ENCODE measurements around the gene RPS29.
"Not testable (repeated sequence)": the region's sequence is repeated elsewhere in the genome, so short reads cannot be mapped to it uniquely, and the experiment has no call there.

RPS29 gene

DNA sequence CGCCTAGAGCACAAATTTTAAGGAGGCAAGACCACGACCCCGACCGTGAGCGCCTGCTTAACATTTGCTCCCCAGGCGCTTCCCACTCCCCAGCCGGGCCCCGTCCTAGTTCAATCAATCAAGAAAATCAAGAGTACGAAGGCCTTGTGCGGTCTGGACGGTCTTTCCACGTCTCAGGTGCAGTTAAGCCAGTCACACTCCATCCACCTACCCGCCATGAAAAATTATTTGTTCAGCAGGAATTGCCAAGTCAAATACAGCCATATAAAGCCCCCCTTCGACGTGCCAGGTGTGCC, 12.0 kb upstream of the RPS29 start:
- DNase-seq, result no peak

DNA sequence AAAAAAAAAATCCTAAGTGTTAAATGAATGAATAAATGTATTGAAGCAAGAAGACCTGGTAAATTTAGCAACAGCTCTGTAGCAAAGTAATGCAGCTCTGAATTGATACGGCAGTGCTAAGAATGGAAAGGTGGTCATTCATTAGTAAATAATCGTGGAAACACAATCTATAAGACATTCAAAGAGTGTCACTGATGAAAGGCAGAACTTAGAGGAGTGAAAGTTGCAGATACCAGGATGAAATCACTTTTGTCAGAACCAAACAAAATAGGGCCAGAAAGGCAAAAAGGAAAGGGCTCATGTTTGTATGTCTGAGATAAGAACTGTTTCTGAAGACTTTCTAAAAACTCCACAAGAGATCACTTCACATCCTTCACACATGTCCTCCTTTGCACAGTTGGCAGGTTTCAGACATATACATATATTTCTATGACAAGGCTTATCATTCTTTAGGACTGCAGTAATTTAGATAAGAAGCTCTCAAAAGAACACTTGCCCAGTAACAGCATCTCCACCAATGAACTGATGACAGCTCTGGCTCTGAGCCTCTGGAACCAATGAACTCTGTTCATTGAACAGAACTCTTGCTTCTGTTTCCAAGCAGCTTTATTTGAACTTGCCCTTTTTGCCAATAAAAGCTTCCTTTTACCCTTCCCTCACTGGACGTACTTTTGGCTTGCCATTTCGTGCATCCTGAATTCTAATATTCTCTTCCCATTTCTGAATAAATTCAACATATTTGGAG, 8.3 kb upstream of the RPS29 start:
- DNase-seq, result no peak

DNA sequence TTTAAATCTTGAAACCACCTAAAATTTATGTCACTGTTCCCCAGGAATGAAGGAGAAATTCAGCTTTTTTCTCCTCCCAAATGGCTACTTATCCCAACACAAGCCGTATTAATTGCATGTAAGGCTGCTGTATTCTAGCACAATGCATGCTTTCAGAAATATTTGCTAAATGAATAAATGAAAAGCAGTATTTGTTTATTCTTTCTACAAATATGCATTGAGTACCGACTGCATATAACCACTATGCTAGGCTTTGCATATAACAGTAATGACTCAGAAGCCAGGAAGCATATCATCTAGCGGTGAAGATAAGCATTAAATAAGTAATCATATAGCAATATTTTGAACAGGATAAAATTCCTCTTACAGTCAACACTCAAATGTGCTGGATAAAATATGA, 6.8 kb upstream of the RPS29 start:
- DNase-seq, result no peak

DNA sequence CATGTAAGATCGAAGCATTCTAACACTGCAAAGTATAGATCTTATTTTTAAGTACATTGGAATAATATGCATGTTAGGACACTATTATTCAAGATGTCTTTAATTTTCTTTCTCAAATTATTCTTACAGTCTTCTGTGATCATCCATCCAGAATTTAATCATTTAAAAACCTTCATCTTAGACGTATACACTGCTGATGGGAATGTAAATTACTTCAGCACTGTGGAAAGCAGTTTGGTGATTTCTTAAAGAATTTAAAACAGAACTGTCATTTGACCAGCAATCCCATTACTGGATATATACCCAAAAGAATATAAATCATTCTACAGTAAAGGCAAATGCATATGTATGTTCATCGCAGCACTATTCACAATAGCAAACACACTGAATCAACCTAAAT, 3.2 kb upstream of the RPS29 start:
- no peak for DNase-seq

DNA sequence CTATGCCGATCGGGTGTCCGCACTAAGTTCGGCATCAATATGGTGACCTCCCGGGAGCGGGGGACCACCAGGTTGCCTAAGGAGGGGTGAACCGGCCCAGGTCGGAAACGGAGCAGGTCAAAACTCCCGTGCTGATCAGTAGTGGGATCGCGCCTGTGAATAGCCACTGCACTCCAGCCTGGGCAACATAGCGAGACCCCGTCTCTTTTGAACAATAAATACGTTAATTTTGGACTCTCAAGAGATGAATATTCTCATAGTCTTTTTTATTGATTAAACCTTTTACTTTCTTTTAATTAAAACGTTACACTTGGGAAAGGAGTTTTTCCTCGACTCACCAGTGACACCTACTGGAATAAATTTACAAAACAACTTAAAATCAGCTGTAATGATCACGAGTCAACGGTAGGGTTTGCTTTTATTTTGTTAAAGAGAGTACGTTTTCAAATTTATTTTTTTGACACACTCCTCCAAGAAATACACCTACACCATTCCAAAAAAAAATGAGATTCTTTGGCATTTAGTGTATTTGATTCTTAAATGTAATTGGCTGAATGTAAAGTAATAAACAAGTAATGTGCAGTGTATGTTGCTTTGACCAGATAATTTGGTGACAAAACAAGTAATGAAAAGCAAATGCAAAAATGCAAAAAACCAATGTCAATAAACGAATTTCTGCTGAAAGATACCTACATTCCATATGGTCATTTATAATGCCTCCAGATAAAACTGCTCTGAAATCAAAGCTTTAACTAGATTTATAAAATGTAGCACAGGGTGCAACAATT, 687 bp upstream of the RPS29 start:
- DNase-seq, result peak; percentile 21

DNA sequence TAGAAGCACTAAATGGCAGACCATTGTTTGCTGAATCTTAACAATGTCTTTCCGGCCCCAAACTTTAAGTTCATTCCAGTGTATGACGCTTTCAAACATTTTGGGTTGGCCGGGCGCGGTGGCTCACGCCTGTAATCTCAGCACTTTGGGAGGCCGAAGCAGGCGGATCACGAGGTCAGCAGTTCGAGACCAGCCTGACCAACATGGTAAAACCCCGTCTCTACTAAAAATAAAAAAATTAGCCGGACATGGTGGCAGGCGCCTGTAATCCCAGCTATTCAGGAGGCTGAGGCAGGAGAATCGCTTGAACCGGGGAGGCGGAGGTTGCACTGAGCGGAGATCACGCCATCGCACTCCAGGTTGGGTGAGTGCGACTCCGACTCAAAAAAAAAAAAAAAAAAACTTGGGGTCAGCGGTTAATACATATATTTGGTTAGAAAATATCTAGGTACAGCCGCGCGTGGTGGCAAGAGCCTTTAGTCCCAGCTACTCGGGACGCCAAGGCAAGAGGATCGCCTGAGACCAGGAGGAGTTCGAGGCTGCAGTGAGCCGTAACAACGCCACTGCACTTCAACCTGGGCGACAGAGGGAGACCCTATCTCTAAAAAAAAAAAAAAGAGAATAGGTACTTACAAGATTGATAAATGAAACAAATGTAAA, 1.1 kb downstream of the RPS29 start:
- not testable (repeated sequence) for DNase-seq

DNA sequence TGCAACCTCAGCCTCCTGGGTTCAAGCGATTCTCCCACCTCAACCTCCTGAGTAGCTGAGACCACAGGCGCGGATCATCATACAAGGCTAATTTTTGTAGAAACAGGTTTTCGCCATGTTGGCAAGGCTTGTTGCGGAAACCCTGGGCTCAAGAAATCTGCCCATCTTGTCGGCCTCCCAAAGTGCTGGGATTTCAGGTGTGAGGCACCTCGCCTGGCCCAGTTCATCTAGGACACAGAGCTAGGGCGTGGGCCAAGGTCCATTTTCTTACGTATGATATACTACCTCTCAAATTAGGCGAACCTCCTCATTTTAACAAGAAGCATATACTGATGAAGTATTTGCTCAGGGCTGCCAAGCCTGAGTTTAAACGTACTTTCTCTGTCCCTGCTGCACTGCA, 2.1 kb downstream of the RPS29 start:
- no peak for DNase-seq

DNA sequence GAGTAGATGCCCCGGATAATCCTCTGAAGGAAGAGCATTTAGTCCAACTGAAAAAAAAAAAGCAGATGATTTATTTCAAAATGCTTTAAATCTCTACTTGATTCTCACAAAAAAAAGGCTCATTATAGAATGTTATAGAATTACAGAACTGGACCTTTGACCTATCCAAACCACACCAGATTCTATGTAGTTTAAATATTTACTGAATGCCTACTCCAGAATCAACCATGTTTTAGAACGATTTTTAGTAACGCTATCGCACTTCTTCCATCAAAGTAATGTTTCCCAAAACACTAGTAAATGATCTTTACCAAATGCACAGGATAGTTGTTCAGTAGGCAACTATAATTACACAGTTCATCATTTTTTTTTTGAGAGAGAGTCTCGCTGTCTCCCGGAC, 2.6 kb downstream of the RPS29 start:
- DNase-seq, result no peak

DNA sequence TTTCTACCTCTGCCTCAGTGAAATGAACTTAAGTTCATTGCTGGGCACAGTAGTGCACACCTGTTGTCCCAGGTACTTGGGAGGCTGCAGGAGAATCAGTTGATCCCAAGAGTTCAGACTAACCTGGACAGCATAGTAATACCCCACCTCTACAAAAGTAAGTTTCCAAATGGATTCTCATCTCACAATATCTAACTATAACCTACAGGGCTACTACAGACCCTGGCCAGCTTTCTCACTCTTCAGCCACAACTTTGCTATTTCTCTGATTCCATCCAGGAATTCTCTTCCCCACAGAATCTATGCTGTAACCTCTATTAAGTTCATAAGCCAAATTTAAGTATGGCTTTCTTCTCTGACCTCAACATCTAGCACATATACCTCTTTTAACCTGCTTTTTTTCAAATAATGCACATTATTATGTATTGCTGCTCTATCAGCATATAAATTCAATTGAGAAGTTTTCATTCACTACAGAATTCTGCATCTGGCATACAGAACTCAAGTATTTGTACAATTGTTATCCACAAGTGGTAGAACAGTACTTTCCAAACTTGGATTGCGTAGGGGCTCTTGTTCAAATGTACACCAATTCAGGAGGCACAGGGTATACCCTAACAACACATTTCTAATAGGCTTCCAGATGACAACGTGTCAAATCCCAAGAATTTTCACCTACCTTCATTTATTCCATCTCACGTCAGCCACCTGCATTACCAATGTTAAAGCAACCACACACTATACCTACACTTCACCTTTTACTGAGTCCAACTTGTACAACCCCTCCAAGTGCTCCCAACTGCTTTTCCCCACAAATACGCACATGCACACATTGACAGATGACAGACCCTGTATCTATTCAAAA, 3.8 kb downstream of the RPS29 start:
- DNase-seq, result no peak

DNA sequence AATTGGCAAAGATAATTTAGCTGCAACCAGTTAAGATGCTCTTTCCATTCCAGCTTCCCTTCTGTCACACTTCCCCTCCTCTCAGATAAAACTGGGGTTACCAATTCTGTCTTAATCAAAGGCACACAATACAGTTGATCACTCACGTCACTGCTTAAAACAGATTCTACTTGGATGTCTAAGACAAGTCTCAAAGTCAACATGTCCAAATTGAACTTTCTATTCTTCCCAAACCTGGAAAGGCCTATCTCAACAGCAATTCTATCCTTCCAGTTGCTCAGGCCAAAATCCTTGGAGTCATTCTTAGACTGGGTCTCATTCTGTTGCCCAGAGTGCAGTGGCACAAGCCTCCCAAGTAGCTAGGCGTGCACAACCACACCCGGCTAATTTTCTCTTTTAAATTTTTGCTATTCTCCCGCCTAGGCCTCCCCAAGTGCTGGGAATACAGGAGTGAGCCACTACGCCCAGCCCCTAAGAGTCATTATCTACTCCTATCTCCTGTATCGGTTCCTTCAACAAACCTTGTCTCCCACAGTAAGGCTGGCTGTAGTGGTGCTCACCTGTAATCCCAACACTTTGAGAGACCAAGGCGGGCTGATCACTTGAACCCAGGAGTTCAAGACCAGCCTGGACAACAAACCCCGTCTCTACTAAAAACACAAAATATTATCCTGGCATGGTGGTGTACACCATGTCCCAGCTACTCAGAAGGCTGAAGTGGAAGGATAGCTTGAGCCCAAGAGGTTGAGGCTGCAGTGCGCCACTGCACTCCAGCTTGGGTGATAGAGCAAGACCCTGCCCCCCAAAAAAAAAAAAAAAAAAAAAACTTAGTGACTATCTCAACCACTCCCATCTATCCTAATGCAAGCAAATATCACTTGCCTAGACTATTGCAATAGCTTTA, 4.7 kb downstream of the RPS29 start:
- DNase-seq, result no peak

DNA sequence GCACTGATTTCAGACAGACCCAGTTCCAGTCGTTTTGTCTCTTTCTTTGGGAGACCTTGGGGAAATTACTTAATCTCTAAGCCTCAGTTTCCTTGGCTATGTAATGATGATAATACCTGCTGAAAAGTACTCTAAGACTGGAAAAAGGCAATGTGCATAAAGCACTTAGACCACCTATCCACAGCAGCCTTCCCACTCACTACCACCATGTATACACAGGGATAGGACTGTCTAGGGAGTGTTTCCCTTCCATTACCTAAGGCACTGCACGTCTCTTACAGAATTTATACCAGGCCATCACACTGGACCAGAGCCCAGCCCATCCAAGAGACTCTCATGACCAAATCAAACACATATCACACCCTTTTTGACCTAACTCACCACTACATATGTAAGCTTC, 6.3 kb downstream of the RPS29 start:
- no peak for DNase-seq

DNA sequence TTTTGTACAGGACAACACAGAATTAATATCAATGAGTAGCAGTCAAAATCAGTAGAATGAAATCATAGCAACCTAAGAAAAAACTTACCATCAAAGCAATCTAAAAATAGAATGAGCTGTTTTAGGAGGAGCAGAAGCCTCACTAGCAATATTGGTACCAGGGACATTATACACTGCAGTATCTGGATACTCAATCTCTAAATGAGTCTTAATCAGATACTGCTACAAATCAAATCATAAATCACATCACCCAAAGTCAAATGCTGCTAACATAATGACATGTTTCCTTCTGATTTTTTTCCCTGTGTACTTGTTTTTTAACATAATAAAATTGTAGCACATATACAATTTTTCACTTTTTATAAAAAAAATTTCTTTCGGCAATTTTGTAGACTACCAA, 8.0 kb downstream of the RPS29 start:
- no peak for DNase-seq

DNA sequence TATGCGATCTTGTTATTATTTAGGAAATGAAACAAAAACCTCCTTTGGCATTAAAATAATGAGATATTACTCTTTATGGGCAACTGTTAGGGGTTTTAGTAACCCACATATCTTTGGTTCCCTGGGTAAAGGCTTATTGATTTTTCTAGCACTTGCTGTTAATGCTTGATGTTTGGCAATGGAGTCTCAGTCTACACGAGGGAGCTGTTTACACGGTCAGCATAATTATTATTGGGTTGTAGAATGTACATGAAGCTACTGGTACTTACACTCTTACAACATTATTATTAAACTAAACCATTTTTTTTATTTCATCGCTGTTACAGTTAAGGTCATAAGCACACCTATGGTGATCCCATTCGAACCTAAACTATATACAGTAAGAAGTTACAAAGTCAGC, 12.1 kb downstream of the RPS29 start:
- DNase-seq, result no peak

DNA sequence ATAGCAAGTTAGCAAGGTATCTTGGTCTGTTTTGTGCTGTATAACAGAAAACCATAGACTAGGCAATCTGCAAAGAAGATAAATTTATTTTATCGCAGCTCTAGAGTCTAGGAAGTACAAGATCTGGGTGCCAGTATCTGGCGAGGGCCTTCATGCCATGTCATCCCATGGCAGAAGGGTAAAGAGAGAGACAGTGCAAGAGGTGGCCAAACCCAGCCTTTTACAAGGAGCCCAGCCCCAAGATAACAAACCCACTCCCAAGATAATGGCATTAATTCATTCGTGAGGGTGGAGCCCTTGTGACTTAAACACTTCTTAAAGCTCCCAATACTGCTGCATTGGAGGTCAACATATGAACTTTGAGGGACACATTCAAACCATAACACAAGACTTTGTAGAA, 16.9 kb downstream of the RPS29 start:
- DNase-seq, result no peak

DNA sequence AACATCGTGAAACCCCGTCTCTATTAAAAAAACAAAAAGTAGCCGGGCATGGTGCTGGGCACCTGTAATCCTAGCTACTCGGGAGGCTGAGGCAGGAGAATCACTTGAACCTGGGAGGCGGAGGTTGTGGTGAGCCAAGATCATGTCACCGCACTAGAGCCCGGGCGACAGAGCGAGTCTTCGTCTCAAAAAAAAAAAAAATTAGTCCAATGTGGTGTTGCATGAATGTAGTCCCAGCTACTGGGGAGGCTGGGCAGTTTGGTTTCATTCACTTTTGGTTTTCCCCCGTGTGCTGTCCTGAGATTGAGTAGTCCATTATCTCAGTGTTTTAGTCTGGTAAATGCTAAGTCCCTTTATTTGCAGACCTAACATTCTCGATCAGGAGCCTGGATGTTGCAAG, 19.5 kb downstream of the RPS29 start:
- DNase-seq, result no peak

DNA sequence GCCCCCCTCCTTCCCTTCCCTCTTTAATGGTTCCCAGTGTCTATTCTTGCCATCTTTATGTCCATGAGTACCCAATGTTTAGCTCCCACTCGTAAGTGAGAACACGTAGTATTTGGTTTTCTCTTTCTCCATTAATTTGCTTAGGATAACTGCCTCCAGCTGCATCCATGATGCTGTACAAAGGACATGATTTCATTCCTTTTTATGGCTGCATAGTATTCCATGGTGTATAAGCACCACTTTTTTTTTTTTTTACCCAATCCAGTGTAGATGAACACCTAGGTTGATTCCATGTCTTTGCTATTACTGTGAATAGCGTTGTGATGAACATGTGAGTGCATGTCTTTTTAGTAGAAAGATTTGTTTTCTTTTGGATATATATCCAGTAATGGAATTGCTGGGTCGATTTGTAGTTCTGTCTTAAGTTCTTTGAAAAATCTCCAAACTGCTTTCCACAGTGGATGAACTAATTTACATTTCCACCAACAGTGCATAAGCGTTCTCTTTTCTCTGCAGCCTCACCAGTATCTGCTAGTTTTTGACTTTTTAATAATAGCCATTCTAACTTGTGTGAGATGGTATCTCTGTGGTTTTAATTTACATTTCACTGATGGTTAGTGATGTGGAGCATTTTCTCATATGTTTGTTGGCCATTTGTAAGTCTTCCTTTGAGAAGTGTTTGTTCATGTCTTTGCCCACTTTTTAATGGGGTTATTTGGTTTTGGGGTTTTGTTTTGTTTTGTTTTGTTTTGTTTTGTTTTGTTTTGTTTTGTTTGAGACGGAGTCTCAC, 26.0 kb downstream of the RPS29 start:
- DNase-seq, result no peak

DNA sequence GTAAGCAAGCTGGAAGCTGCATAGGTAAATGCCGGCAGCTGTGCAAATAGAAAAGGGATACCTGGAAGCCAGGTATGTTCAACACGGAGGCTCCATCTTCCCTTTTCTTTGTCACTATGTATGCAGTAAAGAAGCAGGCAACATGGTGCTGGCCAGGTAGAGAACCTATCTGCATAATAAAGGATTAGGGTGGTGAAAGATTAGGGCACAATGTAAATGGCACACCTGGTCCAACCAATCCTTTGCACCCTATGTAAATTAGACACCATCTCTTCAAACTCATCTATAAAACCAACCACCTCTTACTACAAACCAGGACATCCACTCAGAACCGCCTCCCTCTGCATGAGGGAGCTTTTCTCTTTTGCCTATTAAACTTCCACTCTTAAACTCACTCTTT, 32.3 kb downstream of the RPS29 start:
- DNase-seq, result no peak

DNA sequence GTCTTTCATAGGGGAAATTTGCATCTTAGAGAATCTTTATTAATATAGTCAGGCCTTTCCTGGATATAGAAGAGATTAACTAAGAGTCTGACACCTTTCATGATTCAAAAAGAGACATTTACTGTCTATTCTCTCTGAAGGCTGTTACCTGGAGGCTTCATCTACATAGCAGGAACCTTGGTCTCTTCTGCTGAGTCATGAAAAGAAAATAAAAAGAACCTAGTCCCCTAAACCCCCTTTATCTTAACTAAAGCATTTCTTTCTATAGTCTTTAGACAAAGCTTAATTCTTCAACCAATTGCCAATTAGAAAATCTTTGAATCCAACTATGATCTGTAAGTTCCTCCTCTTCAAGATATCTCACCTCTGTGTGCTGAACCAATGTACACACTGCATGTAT, 33.1 kb downstream of the RPS29 start:
- no peak for DNase-seq

DNA sequence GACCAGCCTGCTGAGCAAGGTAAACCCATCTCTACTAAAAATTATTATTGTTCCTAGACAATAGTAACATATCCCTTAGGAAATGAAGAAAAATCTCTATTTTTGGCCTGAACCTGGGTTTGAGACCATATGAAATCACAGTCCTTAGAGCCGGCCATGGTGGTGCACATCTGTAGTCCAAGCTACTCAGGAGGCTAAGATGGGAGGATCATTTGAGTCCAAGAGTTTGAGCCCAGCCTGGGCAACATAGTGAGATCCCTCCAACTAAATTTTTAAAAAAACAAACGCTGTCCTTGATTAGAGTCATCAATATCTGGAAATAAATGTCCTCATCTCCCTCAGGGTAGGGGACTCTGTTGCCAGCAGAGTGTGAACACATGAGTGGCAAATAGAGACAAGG, 34.6 kb downstream of the RPS29 start:
- DNase-seq, result no peak

DNA sequence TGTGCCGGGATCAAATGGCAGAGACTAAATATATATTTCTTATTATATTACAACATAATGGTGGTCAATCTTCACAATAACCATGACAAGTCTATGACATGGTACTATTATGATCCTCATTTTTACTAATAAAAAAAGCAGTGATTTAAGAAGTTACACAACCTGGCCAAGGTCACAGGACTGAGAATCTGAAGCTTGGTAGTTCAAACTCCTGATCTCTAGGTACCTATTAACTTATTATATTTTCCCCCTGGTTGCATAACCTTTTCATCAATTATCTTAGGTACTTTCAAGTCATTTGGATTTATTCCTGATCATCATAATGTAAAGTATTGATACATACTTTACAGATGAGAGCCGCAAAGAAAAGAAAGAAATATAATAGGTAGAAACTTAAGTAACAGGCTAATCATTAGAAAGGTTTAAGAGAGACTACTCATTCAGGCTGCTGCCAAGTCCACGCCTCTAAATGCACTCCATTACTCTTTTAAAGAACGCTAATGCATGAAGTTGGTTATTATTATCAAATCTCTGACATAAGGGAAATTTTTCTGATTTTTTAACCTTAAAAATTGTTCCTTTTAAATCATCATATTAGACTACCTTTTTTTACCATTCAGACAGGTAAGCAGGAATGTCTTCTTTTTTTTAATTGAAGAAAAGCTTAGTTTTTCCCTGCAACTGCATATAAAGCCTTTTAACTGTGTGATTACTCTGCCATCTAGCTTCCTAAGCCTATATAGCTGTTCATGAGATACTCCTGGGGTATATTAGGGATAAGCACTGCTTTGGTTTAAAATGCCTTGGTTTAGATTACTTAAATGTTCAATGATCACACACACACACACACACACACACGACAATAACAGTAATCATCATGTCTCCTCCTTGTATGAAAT, 35.6 kb downstream of the RPS29 start:
- DNase-seq, result no peak
